OCI-LY3 (cell line): ENCODE results near the gene ZNF579.

Source experiments
- H2AFZ ChIP-seq: fragments of 200-600, 300-600 bp; shearing (Covaris generic); 2 replicates; pipeline ENCODE4 v1.6.0; 2014; ENCODE audit warnings: antibody characterized with exemption, low read depth, low read length
- H3K27ac ChIP-seq: fragments of 200-600, 300-600 bp; sonication (generic); 2 replicates; pipeline ENCODE4 v1.5.1; 2014; ENCODE audit warnings: mild to moderate bottlenecking, low read length, moderate library complexity, mixed read lengths
- H3K27me3 ChIP-seq: fragments of 200-600, 300-600 bp; sonication (generic); 2 replicates; pipeline ENCODE4 v1.6.1; 2014; ENCODE audit warnings: low read depth, low read length, mixed read lengths
- H3K36me3 ChIP-seq: fragments of 200-600, 300-600 bp; sonication (generic); replicated peaks from 2 replicates; pipeline ENCODE3; 2014; ENCODE audit warnings: low read depth, low read length, mixed read lengths
- H3K4me1 ChIP-seq: fragments of 300-600, 200-600 bp; sonication (generic); 2 replicates; pipeline ENCODE4 v1.6.1; 2014; ENCODE audit warnings: low read length, mixed read lengths
- H3K4me2 ChIP-seq: fragments of 200-600, 300-600 bp; sonication (generic); 2 replicates; pipeline ENCODE4 v1.6.1; 2014; ENCODE audit warnings: low read length, mixed read lengths
- H3K4me3 ChIP-seq: fragments of 300-600, 200-600 bp; sonication (generic); 2 replicates; pipeline ENCODE4 v1.5.1; 2014; ENCODE audit warnings: antibody characterized with exemption, mild to moderate bottlenecking, low read length, moderate library complexity
- H3K79me2 ChIP-seq: fragments of 300-600, 200-600 bp; shearing (Covaris generic); 2 replicates; pipeline ENCODE4 v1.6.1; 2014; ENCODE audit warnings: mild to moderate bottlenecking, low read length, mixed read lengths
- H3K9ac ChIP-seq: fragments of 300-600, 200-600 bp; shearing (Covaris generic); 2 replicates; pipeline ENCODE4 v1.6.0; 2014; ENCODE audit warnings: mild to moderate bottlenecking, low read length, moderate library complexity
- H3K9me3 ChIP-seq: fragments of 200-600, 300-600 bp; shearing (Covaris generic); 2 replicates; pipeline ENCODE4 v1.6.1; 2014; ENCODE audit warnings: low read length, mixed read lengths; ENCODE audit not compliant: insufficient read depth
- H4K20me1 ChIP-seq: fragments of 200-600, 300-600 bp; sonication (generic); 2 replicates; pipeline ENCODE4 v1.6.1; 2016; ENCODE audit warnings: low read length, mixed read lengths; ENCODE audit not compliant: insufficient read depth
- EZH2phosphoT487 ChIP-seq: fragments of 200-600 bp; shearing (Covaris generic); IDR thresholded peaks from 2 replicates; pipeline ENCODE4 v1.6.1; 2018; ENCODE audit warnings: antibody characterized with exemption, mixed run types, low read depth
- TF ChIP-seq, protein P1 (sequence below): fragments of 200-600, 300-600 bp; sonication (generic); IDR thresholded peaks from 2 replicates; pipeline ENCODE4 v1.5.1; 2014; ENCODE audit warnings: antibody characterized with exemption, low read length, low read depth

Gene ZNF579

DNA sequence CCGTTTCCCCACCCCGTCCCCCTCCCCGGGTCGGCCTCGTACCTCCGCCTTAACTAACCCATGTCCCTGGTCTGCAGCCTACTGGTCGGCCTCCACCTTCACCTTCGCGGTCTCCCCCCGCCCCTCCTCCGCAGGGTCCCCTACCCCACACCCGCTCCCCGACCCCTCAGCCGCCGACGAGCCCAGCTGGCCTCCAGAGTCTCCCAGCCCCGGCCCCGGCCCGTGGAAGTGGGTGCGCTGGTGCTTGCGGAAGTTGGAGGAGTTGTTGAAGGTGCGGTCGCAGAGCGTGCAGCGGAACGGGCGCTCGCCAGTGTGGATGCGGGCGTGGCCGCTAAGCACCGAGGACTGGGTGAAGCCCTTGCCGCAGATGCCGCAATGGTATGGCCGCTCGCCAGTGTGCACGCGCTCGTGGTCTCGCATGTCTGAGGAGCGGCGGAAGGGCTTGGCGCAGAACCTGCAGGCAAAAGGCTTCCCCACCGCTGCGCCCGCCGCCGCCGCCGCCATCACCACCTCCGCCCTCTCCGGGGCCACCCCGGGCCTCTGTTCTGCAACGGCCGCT is 41.1 kb upstream of the ZNF579 start:
- no peak overlapping the region for H3K27ac ChIP-seq
- H2AFZ ChIP-seq: no peak overlapping the region
- no peaks in the 10 kb centered on the region for H3K9me3 ChIP-seq
- no peak overlapping the region for H3K4me2 ChIP-seq
- no peaks in the 10 kb centered on the region for H3K27me3 ChIP-seq
- no peak for TF ChIP-seq EZH2phosphoT487
- TF ChIP-seq, protein P1, sequence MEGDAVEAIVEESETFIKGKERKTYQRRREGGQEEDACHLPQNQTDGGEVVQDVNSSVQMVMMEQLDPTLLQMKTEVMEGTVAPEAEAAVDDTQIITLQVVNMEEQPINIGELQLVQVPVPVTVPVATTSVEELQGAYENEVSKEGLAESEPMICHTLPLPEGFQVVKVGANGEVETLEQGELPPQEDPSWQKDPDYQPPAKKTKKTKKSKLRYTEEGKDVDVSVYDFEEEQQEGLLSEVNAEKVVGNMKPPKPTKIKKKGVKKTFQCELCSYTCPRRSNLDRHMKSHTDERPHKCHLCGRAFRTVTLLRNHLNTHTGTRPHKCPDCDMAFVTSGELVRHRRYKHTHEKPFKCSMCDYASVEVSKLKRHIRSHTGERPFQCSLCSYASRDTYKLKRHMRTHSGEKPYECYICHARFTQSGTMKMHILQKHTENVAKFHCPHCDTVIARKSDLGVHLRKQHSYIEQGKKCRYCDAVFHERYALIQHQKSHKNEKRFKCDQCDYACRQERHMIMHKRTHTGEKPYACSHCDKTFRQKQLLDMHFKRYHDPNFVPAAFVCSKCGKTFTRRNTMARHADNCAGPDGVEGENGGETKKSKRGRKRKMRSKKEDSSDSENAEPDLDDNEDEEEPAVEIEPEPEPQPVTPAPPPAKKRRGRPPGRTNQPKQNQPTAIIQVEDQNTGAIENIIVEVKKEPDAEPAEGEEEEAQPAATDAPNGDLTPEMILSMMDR: no peak
- no peaks in the 10 kb centered on the region for H3K79me2 ChIP-seq
- peaks cover 19% of the 10 kb centered on the region for H3K4me1 ChIP-seq
- 0 out of 2 replicates have a peak, but pooled peaks cover 3% of the 10 kb centered on the region for H4K20me1 ChIP-seq
- H3K9ac ChIP-seq: no peak overlapping the region
- H3K36me3 ChIP-seq: peaks cover 18% of the 10 kb centered on the region
- no peak overlapping the region for H3K4me3 ChIP-seq

DNA sequence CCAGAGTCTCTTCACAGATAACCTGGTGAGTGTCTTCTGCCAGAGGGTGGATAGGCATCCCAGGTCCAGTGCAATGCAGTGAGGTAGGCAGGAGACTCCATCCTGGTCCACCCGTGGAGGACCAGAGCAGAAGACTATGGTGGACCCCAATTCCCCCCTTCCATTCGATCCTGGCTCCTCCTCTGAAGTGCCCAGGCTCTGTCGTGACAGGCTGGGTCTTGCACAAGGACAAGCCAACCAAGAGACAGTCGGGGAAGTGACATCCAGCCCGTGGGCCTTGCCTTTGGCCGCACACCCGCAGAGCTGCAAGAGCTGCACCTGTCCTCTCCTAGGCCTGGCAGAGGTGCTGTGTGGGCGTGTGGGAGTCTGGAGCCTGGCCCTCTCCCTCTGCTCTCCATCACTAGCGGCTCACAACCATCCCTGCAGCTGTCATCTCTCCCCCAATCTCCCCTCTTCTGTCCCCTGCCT is 40.6 kb upstream of the ZNF579 start:
- no peaks in the 10 kb centered on the region for H3K9me3 ChIP-seq
- no peak overlapping the region for H3K4me3 ChIP-seq
- no peaks in the 10 kb centered on the region for H3K79me2 ChIP-seq
- H3K27me3 ChIP-seq: no peaks in the 10 kb centered on the region
- no peak overlapping the region for H3K4me2 ChIP-seq
- peaks cover 22% of the 10 kb centered on the region for H3K36me3 ChIP-seq
- H2AFZ ChIP-seq: no peak overlapping the region
- H3K4me1 ChIP-seq: peaks cover 14% of the 10 kb centered on the region
- no peak overlapping the region for H3K9ac ChIP-seq
- 0 out of 2 replicates have a peak, but pooled peaks cover 3% of the 10 kb centered on the region for H4K20me1 ChIP-seq
- no peak overlapping the region for H3K27ac ChIP-seq
- TF ChIP-seq EZH2phosphoT487: no peak
- TF ChIP-seq, protein P1: no peak

DNA sequence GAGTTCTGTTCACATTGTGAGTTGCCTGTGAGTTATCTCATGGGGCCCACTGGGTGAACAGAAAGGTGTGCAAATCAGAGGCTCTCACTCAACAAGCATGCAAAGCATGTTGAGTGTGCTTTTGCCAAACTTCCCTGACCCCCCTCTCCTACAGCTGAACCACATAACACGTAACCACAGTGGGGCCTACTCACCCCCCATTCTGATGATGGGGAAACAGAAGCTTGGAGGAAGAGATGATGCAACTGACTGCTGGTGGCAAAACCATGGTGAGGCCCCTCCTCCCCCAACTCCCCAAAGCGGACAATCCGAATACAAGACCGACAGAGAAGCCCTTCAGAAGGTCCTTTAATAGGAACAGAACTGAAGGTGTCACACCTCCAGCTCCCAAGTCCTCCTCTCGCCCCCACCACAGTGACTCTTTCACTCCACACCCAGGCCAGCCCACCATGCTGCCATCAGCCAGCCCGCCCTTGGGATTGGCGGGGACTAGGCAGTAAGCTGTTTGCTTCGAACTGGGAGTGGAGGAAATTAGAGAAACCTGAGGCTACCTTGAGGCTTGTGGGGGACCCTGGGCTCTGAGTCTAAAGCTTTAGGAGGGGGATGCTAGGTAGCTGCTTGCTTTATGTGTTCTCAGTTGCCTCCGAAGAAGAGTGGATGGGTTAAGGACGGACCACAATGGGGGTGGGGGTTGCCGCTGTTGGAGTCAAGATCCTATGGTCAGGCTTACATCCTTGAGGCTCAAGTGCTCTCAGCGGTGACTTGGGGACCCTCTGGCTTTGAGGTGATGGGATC is 40.0 kb upstream of the ZNF579 start:
- Histone ChIP-seq H3K79me2 (no peaks in the 10 kb centered on the region; the same call in 1 of the 2 replicates), H3K27ac (no peak overlapping the region)

DNA sequence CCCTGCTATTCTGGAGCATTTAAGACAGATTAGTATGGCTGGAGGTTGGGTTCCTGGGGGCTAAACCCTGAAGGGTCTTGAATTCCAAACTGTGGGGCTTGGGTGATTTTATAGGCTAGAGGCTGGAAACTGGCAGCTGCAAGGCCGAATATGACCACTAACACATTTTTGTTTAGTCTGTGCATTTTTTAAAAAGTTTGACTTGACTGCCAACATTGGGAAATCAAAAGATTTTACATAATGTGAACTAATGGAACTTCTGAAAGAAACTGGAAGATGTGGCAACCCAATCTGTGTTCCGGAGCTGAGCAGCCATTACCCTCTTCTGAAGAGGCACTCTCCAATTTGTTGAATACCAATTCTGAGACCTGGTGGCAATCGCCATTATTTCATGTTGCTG is 38.6 kb upstream of the ZNF579 start:
- Histone ChIP-seq H3K4me1 (peaks cover 5% of the 10 kb centered on the region; the same call in 1 of the 2 replicates), H3K27ac (no peak overlapping the region), H3K4me3 (no peak overlapping the region), H3K27me3 (no peaks in the 10 kb centered on the region), H3K4me2 (no peak overlapping the region), H4K20me1 (0 out of 2 replicates have a peak, but pooled peaks cover 3% of the 10 kb centered on the region), H3K79me2 (no peaks in the 10 kb centered on the region; the same call in 1 of the 2 replicates), H3K9me3 (no peaks in the 10 kb centered on the region), H3K36me3 (peaks cover 37% of the 10 kb centered on the region), H2AFZ (no peak overlapping the region), H3K9ac (no peak overlapping the region)
- no peak for TF ChIP-seq EZH2phosphoT487
- TF ChIP-seq, protein P1: no peak

More for the DNA sequence above, 40.0 kb upstream of the ZNF579 start:
- no peaks in the 10 kb centered on the region for H3K27me3 ChIP-seq
- TF ChIP-seq, protein P1: no peak
- no peak for TF ChIP-seq EZH2phosphoT487
- peaks cover 28% of the 10 kb centered on the region for H3K36me3 ChIP-seq
- H2AFZ ChIP-seq: no peak overlapping the region
- H3K4me1 ChIP-seq: peaks cover 10% of the 10 kb centered on the region
- no peak overlapping the region for H3K9ac ChIP-seq
- no peaks in the 10 kb centered on the region for H3K9me3 ChIP-seq
- H3K4me2 ChIP-seq: no peak overlapping the region
- no peak overlapping the region for H3K4me3 ChIP-seq
- 0 out of 2 replicates have a peak, but pooled peaks cover 3% of the 10 kb centered on the region for H4K20me1 ChIP-seq
